HCT116 (cell line): ENCODE data around the gene THSD7B.

Experiments used
- CEBPB ChIP-seq: IDR thresholded peaks from 2 replicates; pipeline ENCODE4 v1.6.1; 2012; ENCODE audit warnings: low read depth
- CTCF ChIP-seq, 3 experiments: fragments of 200-600 bp in 1 of 3; sonication (generic) in 1 of 3; IDR thresholded peaks in 2 of 3; conservative IDR thresholded peaks in 1 of 3; 2 replicates each; pipeline ENCODE4 v1.5.1; 2012 to 2017; ENCODE audit warnings: low read depth in 2 of 3, low read length in 2 of 3, antibody characterized with exemption in 1 of 3, borderline replicate concordance in 1 of 3, control low read depth in 1 of 3, mild to moderate bottlenecking in 1 of 3, mixed read lengths in 1 of 3, mixed run types in 1 of 3, moderate library complexity in 1 of 3; ENCODE audit not compliant: insufficient read depth in 1 of 3
- ELF1 ChIP-seq: IDR thresholded peaks from 2 replicates; pipeline ENCODE4 v1.6.1; 2012; ENCODE audit warnings: low read depth, borderline replicate concordance
- EZH2 ChIP-seq: fragments of 200-600 bp; sonication (generic); IDR thresholded peaks from 2 replicates; pipeline ENCODE4 v1.6.1; 2017; ENCODE audit warnings: antibody characterized with exemption, mixed run types
- POLR2A ChIP-seq: IDR thresholded peaks from 2 replicates; pipeline ENCODE4 v1.7.0; 2011; ENCODE audit warnings: borderline replicate concordance; ENCODE audit not compliant: insufficient read depth, insufficient read length; ENCODE audit errors: extremely low read depth
- POLR2AphosphoS5 ChIP-seq: IDR thresholded peaks from 2 replicates; pipeline ENCODE4 v1.6.1; 2011; ENCODE audit warnings: mild to moderate bottlenecking, low read depth, low read length, moderate library complexity
- RAD21 ChIP-seq: IDR thresholded peaks from 2 replicates; pipeline ENCODE4 v1.6.1; 2012; ENCODE audit warnings: low read depth, mild to moderate bottlenecking
- REST ChIP-seq: IDR thresholded peaks from 2 replicates; pipeline ENCODE4 v1.6.1; 2012; ENCODE audit warnings: low read depth
- SP1 ChIP-seq: IDR thresholded peaks from 2 replicates; pipeline ENCODE4 v1.6.1; 2012; ENCODE audit warnings: low read depth

- no peak for TF ChIP-seq POLR2A
- TF ChIP-seq CTCF (IDR thresholded peaks at IDR 0.05 in 2 of 3, conservative IDR thresholded peaks at IDR 0.05 in 1 of 3; ENCODE audit: borderline replicate concordance in 1 of 3, insufficient read depth in 1 of 3, low read depth in 2 of 3, low read length in 2 of 3), result no peak
- TF ChIP-seq REST, result no peak
- no peak for TF ChIP-seq POLR2AphosphoS5
- TF ChIP-seq SP1, result no peak
- no peak for TF ChIP-seq EZH2
- no peak for TF ChIP-seq CEBPB
- no peak for TF ChIP-seq ELF1
- TF ChIP-seq RAD21, result no peak
Measured at GRCh38 chr2:136801661-136802060, 36.3 kb downstream of the THSD7B start.
